ELR (cell line): ENCODE results near the gene PRSS58.

Experiments used
- DNase-seq: peaks from one replicate; pipeline ENCODE4 v3.0.0-alpha.2; 2015; ENCODE audit warnings: low read depth

Gene PRSS58, protein sequence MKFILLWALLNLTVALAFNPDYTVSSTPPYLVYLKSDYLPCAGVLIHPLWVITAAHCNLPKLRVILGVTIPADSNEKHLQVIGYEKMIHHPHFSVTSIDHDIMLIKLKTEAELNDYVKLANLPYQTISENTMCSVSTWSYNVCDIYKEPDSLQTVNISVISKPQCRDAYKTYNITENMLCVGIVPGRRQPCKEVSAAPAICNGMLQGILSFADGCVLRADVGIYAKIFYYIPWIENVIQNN

GRCh38 chr7:142257958-142258357 lies at the start of gene PRSS58:
Gene PRSS58, minus strand, starts transcription at chr7:142258058. Its CDS starts 351 bp downstream, at chr7:142257707.
- DNase-seq: no peak

GRCh38 chr7:142307246-142307900 lies 49.5 kb upstream of the PRSS58 start:
- DNase-seq: no peak

GRCh38 chr7:142303650-142304049 lies 45.8 kb upstream of the PRSS58 start:
- peak; percentile 37 for DNase-seq

DNA sequence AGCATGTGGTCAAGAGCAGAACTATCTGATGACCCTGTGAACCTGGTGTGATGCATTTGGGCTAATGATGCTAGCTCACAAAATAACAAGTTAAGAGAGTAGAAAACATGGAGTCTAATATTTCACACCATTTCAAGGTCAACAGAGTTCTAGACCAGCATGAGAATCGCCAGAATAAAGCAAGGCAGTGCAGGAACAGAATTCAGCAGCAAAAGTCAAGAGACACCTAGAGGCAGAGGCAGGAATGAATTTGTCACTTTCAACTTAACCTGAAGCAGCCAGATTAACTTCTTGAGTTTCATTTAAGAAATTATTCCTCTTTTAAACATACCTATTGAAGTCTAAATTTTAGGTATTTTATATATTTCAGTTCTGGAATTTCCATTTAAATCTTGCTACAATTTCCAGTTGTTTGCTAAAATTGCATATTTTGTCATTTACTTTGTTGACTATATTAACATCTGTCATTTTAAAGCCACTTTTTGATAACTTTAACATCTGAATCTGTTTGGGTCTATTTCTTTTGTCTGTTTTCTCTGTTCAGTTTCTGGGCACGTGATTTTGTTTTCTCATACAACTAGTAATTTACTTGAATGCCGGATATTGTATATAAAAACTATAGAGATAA lies 44.2 kb upstream of the PRSS58 start:
- DNase-seq: peak; percentile 25

- no peak for DNase-seq
Observed at GRCh38 chr7:142301299-142301698, 43.4 kb upstream of the PRSS58 start.

DNA sequence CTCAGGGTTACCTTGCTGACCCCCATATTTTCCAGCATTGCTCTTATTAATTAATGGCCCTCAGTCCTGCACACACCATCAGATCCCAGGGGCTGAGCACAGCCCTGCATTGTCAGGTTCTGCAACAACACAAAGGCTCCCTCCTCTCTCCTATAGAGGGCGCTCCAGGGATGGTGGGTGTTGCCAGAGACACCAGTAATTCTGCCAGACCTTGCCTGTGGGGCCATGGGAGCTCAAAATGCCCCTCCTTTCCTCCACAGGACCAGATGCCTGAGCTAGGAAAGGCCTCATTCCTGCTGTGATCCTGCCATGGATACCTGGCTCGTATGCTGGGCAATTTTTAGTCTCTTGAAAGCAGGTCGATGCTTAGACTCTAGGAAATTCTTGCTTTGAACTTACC lies 42.8 kb upstream of the PRSS58 start:
- DNase-seq: peak; percentile 11

GRCh38 chr7:142299237-142299781 lies 41.5 kb upstream of the PRSS58 start:
- no peak for DNase-seq

DNA sequence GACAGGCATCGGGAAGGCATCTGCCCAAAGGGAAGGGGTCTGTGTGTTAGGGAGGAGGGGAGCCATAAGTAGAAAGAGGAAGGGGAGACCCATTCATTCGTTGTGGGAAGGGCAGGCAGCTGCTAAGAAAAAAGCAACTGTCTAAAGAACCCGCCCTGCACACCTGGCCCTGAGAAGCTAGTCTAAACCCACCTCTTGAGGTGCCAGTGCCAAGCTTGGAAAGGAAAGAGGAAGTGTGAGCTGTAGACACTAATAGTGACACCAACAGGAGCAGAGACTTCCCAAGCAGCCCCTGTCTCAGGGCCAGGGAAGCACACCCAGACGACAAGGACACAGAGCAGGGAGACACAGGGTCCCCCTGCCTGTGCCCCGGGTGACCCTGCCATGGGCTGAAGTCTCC lies 40.8 kb upstream of the PRSS58 start:
- no peak for DNase-seq

GRCh38 chr7:142298009-142298408 lies 40.2 kb upstream of the PRSS58 start:
- DNase-seq: peak; percentile 35

DNA sequence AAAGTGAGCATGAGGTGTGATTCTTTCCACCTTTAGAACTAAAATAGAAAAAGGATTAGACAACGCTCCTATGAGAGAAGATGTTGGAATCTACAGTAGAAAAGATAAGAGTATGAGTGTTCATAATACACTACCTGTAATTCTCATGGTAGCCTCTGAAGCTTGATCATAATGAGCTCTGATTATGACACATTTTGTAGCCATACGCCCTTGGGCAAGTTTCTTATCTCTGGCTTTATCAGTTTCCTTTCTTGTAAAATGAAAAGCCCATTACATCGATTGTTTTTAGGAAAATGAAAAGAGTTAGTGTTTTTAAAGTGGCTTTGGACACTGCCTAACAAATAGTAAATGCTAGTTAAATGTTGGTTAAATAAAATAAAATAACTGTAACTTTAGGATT lies 22.4 kb upstream of the PRSS58 start:
- no peak for DNase-seq

DNA sequence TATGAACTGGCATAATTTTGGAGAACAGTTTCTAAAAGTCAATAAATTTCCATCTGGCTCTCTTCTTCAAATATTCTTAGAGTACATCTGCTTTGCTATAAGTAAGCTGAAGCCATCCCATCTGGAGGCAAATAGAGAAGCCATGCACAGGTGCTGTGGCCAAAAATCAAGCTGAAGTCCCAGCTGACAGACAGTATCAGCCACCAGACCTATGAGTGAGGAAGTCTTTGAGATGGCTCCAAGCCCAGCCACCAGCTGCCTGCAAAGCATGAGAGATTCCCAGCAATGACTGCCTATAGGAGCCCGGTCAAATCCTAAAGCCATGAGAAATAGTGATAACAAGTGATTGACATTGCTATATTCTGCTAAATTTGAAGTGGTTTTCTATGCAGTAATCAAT lies 21.7 kb upstream of the PRSS58 start:
- DNase-seq: no peak

- DNase-seq: no peak
Observed at GRCh38 chr7:142275028-142275427, 17.2 kb upstream of the PRSS58 start.

- DNase-seq: no peak
Observed at GRCh38 chr7:142272841-142273240, 15.0 kb upstream of the PRSS58 start.

DNA sequence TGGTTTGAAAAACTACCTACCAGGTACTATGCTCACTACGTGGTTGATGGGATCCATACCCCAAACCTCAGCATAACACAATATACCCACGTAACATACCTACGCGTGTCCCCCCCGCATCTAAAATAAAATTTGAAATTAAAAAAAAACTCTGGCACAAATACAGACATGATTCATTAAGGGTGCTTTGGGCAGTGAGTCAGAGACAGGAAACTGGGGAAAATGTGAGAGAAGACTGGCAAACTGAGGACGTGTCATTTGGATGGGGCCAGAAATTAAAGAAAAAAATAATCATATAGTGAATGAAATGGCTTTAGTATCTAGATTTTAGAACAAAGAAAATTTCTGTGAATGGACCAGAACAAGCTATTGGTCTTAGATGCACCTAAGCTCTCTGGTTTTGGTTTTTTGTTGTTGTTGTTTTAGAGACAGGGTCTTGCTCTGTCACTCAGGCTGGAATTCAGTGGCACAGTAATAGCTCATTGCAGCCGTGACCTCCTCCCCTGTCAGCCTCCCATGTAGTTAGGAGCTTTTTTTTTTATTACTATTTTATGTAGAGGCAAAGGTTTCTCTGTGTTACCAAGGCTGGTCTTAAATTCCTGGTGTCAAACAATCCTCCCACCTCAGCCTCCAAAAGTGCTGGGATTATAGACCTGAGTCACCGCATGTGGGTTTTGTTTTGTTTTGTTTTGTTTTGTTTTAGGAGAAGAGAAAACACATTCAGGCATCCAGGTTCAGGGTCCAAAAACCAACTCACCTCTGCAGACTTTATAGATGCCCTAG lies 5.9 kb upstream of the PRSS58 start:
- peak; percentile 21 for DNase-seq

DNA sequence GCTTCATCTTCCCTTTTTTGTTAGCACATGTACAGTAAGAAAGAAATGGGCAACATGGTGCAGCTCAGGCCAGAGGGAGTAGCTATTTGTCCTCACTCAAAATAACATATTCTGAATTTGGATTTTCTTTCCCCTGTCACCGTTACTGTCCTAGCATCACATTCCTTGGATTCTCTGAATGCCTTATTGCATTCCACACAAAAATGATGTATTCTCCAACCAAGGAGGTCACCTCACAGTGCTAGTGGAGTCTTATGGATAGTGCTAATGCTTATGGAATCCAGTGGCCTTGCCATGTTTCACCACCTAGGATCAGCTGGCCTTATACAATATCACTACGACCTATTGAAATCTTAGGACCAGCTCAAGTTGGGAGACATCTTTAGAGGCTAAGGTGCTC lies 7.2 kb downstream of the PRSS58 start:
- no peak for DNase-seq

DNA sequence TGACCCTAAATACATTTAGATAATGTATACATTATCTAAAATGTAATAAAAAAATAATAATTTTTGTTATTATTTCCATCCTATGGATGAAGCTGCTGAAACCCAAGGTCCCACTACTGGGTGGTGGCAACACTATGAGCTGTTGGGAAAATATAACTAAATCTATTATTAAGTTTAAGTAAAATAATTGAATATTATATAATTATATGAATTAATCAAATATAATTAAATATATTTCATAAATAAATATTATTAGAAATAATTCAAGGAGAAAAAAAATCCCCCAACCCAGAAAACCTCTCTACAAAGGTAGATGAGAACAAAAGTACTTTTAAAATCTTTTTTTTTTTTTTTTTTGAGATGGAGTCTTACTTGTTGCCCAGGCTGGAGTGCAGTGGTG lies 7.9 kb downstream of the PRSS58 start:
- DNase-seq: no peak

GRCh38 chr7:142248166-142249160 lies 9.4 kb downstream of the PRSS58 start:
- DNase-seq: no peak

- no peak for DNase-seq
Observed at GRCh38 chr7:142243823-142244222, 14.0 kb downstream of the PRSS58 start.

DNA sequence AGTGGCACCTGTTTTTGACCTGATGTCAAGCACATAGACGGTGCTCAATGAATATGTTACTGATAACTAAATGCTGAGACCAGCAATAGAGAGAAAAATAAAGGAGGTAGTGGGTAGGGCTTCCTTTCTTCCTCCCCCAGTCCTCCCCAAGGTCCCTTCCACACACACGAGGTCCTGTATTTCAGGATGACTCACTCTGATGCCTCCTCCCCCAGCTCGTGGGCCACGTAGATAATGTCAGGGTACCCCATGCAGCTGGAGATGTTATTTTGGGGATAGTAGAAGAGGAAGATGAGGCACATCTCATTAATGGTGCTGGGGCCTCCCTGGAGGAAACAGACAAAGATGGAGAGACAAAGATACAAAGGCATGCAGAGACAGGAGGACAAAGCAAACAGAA lies 17.3 kb downstream of the PRSS58 start:
- DNase-seq: no peak

GRCh38 chr7:142231716-142232115 lies 26.1 kb downstream of the PRSS58 start:
- no peak for DNase-seq

DNA sequence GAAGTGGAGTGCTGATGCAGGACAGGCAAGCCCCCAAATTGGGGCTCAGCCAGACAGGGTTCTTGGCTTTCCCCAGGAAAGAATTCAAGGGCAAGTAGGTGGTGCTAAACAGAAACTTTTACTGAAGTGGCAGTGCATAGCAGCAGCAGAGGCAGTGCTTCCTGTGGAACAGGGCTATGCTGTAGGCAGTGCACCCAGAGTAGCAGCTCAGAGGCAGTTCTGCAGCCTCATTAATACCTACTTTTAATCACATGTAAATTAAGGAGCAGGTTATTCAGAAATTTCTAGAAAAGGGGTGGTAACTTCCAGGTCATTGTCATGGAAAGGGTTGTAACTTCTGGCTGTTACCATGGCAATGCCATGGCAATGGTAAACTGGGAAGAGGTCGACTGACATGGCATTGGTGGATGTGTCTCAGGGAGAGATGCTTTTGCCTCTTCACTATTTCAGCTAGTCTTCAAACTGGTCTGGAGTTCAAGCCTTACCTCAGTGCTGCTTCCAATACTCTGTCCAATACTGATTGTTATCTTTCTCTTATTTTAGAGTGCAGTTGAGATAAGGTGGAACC lies 29.2 kb downstream of the PRSS58 start:
- DNase-seq: no peak
